Activated T-helper 9 cell treated with anti-CD3 and anti-CD28 coated beads, Interleukin-2, amount 50 U/mL, for 16 hours (primary cell): Measurements from ENCODE around the gene DTL.
"Not testable (repeated sequence)": the region's sequence is repeated elsewhere in the genome, so short reads cannot be mapped to it uniquely, and the experiment has no call there.

Experiments
- DNase-seq: peaks from one replicate; pipeline ENCODE4 v3.0.0-alpha.2; 2020; ENCODE audit warnings: low read depth

Gene DTL, protein sequence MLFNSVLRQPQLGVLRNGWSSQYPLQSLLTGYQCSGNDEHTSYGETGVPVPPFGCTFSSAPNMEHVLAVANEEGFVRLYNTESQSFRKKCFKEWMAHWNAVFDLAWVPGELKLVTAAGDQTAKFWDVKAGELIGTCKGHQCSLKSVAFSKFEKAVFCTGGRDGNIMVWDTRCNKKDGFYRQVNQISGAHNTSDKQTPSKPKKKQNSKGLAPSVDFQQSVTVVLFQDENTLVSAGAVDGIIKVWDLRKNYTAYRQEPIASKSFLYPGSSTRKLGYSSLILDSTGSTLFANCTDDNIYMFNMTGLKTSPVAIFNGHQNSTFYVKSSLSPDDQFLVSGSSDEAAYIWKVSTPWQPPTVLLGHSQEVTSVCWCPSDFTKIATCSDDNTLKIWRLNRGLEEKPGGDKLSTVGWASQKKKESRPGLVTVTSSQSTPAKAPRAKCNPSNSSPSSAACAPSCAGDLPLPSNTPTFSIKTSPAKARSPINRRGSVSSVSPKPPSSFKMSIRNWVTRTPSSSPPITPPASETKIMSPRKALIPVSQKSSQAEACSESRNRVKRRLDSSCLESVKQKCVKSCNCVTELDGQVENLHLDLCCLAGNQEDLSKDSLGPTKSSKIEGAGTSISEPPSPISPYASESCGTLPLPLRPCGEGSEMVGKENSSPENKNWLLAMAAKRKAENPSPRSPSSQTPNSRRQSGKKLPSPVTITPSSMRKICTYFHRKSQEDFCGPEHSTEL

GRCh38 chr1:212035123-212035834 is at the start of gene DTL, which contains the start of gene INTS7:
Gene DTL (plus strand): TSS chr1:212035748. CDS start chr1:212035891, 143 bp downstream.
Gene INTS7 (minus strand): TSS chr1:212035557. CDS start chr1:212035437, 120 bp downstream.
- DNase-seq: peak; percentile 98

- DNase-seq: no peak
Measured at GRCh38 chr1:211986628-211987254, 48.8 kb upstream of the DTL start.

- DNase-seq: no peak
Measured at GRCh38 chr1:211991695-211992094, 43.9 kb upstream of the DTL start.

DNA sequence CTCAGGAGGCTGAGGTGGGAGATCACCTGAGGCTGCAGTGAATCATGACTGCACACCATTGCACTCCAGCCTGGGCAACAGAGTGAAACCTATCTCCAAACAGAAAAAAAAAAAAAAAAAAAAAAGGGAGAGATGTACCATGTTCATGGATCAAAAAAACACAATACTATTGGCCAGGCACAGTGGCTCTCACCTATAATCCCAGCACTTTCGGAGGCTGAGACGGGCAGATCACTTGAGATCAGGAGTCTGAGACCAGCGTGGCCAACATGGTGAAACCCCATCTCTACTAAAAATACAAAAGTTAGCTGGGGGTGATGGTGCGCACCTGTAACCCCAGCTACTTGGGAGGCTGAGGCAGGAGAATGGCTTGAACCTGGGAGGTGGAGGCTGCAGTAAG is 38.1 kb upstream of the DTL start:
- DNase-seq: not testable (repeated sequence)

DNA sequence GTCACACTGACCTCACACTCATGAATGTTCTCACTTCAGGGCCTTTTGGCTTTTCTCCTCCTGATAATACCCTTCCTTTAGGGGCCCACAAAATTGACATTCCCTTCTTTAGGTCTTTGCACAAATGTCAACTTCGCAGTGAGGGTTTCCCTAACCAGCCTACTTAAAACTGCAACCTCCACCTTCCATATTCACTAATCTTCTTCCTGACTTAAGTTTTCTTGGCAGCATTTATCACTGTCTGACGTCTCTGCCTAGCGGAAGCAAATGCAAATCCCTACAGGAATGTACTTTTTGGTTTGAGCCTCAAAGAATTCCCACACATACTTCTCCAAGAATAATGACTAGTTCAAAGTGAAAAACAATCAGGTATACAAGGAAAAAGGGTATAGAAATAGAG is 33.0 kb upstream of the DTL start:
- no peak for DNase-seq

DNA sequence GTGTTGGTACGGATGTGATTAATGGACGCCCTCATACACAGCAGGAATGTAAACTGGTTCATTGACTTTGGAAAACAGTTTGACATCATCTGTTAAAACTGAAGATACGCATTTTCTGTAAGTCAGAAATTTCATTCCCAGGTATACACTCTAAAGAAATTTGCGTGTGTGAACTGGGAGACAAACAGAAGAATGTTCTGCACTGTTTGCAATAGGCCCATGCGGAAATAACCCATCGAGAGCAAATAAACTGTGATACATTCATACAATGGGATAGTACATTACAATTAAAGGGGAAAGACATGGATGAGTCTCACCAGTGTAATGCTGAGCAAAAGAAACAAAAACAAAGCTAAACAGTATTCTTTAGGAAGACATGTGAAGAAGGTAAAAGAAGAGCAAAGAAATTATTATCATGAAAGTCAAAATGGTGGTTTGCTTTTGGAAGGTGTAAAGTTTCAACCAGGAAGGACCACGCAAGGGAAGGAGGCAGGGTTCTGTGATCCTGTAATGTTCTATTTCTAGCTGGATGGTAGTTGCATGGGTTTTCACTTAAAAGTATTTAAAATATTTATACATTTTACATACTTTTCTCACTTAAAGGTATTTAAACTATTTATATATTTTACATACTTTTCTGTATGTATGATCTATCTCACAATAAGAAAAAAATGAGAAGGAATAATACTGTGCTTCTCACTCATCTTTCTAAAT is 30.5 kb upstream of the DTL start:
- DNase-seq: no peak

DNA sequence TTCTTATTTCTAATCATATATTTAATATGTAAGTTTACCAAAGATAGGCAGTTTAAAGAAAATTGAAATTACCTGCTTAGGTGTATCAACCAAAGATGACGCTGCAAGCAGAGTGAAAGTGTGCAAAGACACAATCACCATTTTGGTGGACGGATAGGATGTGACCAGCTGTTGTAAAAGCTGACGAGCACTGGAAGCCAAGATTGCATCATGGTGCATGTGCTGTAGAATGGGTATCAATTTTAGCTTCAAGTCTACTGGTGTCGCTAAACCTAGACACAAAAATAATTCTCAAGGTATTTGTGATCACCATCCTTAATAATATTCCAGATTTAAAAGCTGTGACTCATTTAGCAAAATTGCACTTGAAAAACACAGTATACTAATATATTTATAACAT is 28.4 kb upstream of the DTL start:
- no peak for DNase-seq

GRCh38 chr1:212007886-212008285 is 27.7 kb upstream of the DTL start:
- no peak for DNase-seq

- DNase-seq: no peak
Measured at GRCh38 chr1:212009561-212009960, 26.0 kb upstream of the DTL start.

- no peak for DNase-seq
Measured at GRCh38 chr1:212010004-212010403, 25.5 kb upstream of the DTL start.

DNA sequence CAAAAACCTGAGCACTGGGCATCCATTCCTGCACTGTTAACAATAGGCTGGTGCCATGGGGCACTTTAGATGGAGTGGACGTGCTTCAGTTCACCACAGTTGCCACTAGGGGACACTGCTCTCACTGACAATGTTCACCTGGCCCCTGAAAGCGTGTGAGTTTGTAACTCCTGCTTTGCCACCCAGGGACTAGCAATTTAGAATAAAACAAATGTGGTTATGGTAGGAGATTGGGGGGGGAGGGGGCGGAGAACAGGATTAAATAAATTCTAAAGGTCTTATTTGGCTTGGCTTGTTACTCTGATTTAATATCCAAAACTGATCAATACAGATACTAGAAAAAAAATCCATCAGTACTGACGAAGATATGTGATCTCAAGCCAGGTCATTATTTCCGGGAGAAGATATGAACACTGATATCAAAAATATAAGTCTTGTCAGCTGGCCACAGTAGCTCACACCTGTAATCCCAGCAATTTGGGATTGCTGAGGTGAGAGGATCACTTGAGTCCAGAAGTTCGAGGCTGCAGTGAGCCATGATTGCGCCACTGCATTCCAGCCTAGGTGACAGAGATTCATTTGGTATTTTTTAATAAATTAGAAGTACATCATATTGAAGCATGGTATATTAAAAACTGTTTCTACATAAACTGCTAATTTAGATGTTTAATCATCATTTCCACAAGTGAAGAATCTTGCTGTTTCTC is 23.4 kb upstream of the DTL start:
- DNase-seq: peak; percentile 28

GRCh38 chr1:212013672-212014071 is 21.9 kb upstream of the DTL start:
- no peak for DNase-seq

- no peak for DNase-seq
Measured at GRCh38 chr1:212020975-212021374, 14.6 kb upstream of the DTL start.

DNA sequence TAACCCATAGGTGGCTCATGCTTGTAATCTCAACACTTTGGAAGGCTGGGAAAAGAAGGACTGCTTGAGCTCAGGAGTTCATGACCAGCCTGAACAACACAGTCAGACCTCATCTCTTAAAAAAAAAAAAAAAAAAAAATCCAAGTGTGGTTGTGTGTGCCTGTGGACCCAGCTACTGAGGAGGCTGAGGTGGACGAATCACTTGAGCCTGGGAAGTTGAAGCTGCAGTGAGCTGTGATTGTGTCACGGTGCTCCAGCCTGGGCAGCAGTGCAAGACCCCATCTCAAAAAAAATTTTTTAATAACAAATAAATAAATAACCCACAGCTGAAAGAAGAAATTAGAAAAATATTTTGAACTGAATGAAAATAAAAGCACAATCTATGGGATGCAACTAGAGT is 14.0 kb upstream of the DTL start:
- DNase-seq: no peak

DNA sequence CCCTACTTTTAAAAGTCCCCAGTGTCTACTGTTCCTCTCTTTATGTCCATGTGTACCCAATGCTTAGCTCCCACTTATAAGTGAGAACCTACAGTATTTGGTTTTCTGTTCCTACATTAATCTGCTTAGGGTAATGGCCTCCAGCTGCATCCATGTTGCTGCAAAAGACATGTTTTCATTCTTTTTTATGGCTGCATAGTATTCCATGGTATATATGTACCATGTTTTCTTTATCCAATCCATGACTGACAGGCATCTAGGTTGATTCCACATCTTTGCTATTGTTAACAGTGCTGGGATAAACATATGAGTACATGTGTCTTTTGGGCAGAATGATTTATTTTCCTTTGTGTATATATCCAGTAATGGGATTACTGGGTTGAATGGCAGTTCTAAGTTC is 12.6 kb upstream of the DTL start:
- DNase-seq: not testable (repeated sequence)

DNA sequence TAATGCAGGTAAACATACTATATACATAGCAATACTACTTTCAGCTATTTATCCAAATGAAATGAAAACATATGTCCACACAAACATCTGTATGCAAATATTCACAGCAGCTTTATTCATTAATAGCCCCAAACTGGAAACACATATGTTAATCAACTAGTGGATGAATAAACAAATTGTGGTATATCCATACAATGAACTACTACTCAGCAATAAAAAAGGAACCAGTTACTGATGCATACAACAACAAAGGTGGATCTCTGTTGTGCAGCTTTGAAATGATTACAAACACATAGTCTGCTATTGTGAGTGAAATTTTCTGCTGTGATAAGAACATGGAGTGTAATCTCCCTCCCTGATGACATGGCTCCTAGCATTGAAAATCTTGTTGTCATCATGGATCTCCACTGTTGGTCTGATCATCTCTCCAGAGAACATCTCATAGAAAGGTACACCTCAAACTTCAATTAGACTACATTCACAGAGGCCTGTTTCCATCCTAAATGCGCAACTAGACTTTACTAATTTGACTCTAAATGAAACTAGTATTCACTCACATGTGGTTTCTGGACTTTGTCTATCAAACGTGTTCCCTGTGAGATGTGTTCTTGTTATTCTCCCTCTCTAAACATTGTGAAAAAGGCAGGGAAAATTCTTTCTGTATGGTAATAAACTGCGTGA is 10.9 kb upstream of the DTL start:
- DNase-seq: no peak

- not testable (repeated sequence) for DNase-seq
Measured at GRCh38 chr1:212027727-212028126, 7.8 kb upstream of the DTL start.

GRCh38 chr1:212030936-212031528 is 4.5 kb upstream of the DTL start:
- DNase-seq: no peak

GRCh38 chr1:212034516-212035122 is 929 bp upstream of the DTL start:
- no peak for DNase-seq
